Fibroblast of the aortic adventitia (primary cell): ENCODE results near the gene LRRC14B. TPM values are rescaled to one million over a fixed set of nuclear protein-coding genes. Genes with fewer than 3 reads are reported as not detected.

Experiments
- DNase-seq: peaks from one replicate; pipeline ENCODE4 v3.0.0-alpha.2; 2010; ENCODE audit warnings: low read depth
- H3K4me3 ChIP-seq: 2 replicates; pipeline ENCODE4 v1.5.1; 2011; ENCODE audit warnings: low read depth, mild to moderate bottlenecking, control low read depth, low read length, moderate library complexity
- total RNA-seq: library from RNA; depleted of rRNA; stranded (reverse); fragments of >200 nt; gene quantifications from 2 replicates; pipeline ENCODE4 v1.2.3, GENCODE V29; 2012; ENCODE audit warnings: low replicate concordance
- TF ChIP-seq, protein P1 (sequence below): IDR thresholded peaks from 2 replicates; pipeline ENCODE4 v1.5.1; 2011; ENCODE audit warnings: mild to moderate bottlenecking, low read length, control low read depth, inconsistent platforms; ENCODE audit not compliant: insufficient read depth

The LRRC14B gene
- total RNA-seq, 1 donor = not detected

- no peak overlapping the region for H3K4me3 ChIP-seq
- DNase-seq = no peak
- TF ChIP-seq, protein P1, sequence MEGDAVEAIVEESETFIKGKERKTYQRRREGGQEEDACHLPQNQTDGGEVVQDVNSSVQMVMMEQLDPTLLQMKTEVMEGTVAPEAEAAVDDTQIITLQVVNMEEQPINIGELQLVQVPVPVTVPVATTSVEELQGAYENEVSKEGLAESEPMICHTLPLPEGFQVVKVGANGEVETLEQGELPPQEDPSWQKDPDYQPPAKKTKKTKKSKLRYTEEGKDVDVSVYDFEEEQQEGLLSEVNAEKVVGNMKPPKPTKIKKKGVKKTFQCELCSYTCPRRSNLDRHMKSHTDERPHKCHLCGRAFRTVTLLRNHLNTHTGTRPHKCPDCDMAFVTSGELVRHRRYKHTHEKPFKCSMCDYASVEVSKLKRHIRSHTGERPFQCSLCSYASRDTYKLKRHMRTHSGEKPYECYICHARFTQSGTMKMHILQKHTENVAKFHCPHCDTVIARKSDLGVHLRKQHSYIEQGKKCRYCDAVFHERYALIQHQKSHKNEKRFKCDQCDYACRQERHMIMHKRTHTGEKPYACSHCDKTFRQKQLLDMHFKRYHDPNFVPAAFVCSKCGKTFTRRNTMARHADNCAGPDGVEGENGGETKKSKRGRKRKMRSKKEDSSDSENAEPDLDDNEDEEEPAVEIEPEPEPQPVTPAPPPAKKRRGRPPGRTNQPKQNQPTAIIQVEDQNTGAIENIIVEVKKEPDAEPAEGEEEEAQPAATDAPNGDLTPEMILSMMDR = no peak
Observed at GRCh38 chr5:160173-160510, 31.2 kb upstream of the LRRC14B start.

GRCh38 chr5:160921-161802 lies 30.1 kb upstream of the LRRC14B start:
- no peak overlapping the region for H3K4me3 ChIP-seq
- DNase-seq = no peak
- TF ChIP-seq, protein P1 = no peak

DNA sequence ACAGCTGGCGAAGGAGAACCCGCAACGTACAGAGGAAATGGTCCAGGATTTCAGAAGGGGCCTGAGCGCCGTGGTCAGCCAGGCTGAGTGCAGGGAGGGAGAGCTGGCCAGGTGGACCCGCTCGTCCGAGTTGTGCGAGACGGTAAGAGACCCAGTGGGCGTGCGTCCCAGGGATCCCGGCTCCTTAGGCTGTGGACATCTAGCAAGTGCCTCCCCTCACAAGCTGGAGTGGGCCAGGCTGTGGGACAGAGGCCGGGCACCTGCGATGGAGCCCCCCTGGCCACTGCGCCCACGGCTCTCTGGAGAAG lies 29.5 kb upstream of the LRRC14B start:
- no peak for DNase-seq
- H3K4me3 ChIP-seq = no peak overlapping the region

GRCh38 chr5:162190-162564 lies 29.1 kb upstream of the LRRC14B start:
- no peak for DNase-seq
- TF ChIP-seq, protein P1 = no peak
- H3K4me3 ChIP-seq = no peak overlapping the region

More for the DNA sequence above, 29.5 kb upstream of the LRRC14B start:
- TF ChIP-seq, protein P1 = no peak

DNA sequence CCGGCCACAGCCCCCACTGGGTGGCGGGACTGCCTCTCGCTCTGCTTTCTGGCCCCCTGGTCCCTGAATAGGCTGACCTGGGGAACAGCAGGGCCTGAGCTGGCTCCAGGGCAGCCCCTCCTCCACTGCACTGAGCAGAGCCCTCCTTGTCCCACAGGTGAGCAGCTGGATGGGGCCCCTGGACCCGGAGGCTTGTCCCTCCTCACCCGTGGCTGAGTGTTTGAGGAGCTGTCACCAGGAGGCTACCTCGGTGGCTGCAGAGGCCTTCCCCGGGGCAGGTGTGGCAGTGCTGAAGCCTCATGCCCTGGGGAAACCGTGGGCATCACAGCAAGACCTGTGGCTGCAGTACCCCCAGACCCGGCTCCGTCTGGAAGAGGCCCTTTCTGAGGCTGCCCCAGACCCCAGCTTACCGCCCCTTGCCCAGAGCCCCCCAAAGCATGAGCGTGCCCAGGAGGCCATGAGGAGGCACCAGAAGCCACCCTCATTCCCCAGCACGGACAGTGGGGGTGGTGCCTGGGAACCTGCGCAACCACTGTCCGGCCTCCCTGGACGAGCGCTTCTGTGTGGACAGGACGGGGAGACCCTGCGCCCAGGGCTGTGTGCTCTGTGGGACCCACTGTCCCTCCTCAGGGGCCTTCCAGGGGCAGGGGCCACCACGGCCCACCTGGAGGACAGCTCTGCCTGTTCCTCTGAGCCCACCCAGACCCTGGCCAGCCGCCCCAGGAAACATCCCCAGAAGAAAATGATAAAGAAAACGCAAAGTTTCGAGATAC lies 28.5 kb upstream of the LRRC14B start:
- no peak overlapping the region for H3K4me3 ChIP-seq
- TF ChIP-seq, protein P1 = no peak
- DNase-seq = no peak

DNA sequence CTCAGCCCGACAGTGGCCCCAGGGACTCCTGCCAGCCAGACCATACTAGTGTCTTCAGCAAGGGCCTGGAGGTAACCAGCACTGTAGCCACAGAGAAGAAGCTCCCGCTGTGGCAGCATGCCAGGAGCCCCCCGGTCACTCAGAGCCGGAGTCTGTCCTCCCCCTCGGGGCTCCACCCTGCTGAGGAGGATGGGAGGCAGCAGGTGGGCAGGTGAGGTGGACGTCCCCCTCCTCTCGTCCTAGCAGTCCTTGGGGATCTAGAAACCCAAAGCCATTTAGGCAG lies 28.0 kb upstream of the LRRC14B start:
- DNase-seq = no peak
- TF ChIP-seq, protein P1 = no peak
- H3K4me3 ChIP-seq = no peak overlapping the region
